SU-DHL-6 (cell line): ENCODE measurements around the gene PER3.

ENCODE experiments used
- EZH2phosphoT487 ChIP-seq: fragments of 200-600 bp; sonication (generic), shearing (Covaris generic); conservative IDR thresholded peaks from 2 replicates; pipeline ENCODE4 v1.6.1; 2018; ENCODE audit warnings: mild to moderate bottlenecking, antibody characterized with exemption, low read length, moderate library complexity, mixed read lengths
- TF ChIP-seq, protein P1 (sequence below): fragments of 200-600 bp; sonication (generic); IDR thresholded peaks from one replicate; pipeline ENCODE4 v1.5.1; 2017; ENCODE audit warnings: antibody characterized with exemption, mild to moderate bottlenecking, low read length, moderate library complexity; ENCODE audit not compliant: insufficient read depth, poor library complexity, severe bottlenecking

DNA sequence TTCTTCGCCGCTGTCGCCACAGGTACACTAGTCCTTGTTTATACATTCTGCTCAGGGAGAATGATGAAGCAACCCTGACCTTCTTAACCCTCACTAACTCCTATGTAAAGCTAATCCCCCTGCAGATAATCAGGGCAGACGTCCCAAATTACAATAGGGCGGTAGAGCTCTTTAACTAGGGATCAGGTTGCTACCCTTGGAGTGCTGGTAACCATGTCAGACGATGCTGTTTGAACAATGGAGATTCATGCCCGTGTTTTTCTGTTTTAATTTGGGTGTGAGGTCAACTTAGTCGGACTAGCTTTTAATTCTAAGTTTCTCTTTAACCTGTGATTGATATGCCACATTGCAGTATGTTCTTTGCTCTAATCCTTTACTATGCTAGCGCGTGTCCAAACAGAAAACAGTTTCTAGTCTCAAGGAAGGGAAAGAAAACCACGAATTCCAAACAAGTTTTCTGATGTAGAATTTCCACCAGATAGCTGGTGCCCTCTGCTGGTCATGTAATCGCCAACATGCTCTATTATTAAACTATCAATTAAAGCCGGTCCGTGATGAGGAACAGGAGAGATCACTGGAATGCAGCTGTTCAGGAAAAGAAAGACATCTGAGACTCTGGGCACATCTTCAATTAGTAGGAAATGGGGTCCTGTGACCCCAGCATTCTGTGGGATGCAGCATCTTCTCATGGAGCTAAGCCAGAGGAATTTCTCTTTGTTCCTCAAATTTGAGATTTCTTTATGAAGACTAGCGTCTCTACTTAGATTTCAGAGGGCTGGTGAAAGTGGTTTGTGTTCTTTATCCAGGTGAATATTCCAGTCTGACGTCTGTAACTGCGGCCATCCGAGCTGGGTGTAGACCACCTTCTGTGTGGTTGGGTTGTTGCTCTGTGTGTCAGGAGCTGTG lies 31.3 kb upstream of the PER3 start:
- TF ChIP-seq, protein P1, sequence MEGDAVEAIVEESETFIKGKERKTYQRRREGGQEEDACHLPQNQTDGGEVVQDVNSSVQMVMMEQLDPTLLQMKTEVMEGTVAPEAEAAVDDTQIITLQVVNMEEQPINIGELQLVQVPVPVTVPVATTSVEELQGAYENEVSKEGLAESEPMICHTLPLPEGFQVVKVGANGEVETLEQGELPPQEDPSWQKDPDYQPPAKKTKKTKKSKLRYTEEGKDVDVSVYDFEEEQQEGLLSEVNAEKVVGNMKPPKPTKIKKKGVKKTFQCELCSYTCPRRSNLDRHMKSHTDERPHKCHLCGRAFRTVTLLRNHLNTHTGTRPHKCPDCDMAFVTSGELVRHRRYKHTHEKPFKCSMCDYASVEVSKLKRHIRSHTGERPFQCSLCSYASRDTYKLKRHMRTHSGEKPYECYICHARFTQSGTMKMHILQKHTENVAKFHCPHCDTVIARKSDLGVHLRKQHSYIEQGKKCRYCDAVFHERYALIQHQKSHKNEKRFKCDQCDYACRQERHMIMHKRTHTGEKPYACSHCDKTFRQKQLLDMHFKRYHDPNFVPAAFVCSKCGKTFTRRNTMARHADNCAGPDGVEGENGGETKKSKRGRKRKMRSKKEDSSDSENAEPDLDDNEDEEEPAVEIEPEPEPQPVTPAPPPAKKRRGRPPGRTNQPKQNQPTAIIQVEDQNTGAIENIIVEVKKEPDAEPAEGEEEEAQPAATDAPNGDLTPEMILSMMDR: peak; percentile 79
- TF ChIP-seq EZH2phosphoT487: no peak
